GM18519 (cell line): Measurements from ENCODE around the gene OPCML.
"Not testable (repeated sequence)": the region's sequence is repeated elsewhere in the genome, so short reads cannot be mapped to it uniquely, and the experiment has no call there.

ENCODE experiments used
- ATAC-seq: cut with Tn5 transposase; IDR thresholded peaks from one replicate; pipeline ENCODE4 v1.9.1; 2021; ENCODE audit warnings: mild to moderate bottlenecking, moderate library complexity; ENCODE audit not compliant: unreplicated experiment, low FRiP score

Gene OPCML

GRCh38 chr11:132439711-132440255 is 1092.5 kb downstream of the OPCML start:
- no peak for ATAC-seq

- ATAC-seq = no peak
Measured at GRCh38 chr11:132438418-132438817, 1093.9 kb downstream of the OPCML start.

GRCh38 chr11:132430429-132431062 is 1101.8 kb downstream of the OPCML start:
- ATAC-seq = no peak

- no peak for ATAC-seq
Measured at GRCh38 chr11:132429685-132430084, 1102.6 kb downstream of the OPCML start.

GRCh38 chr11:132427611-132428010 is 1104.7 kb downstream of the OPCML start:
- ATAC-seq = no peak

GRCh38 chr11:132424433-132424832 is 1107.9 kb downstream of the OPCML start:
- ATAC-seq = no peak

- ATAC-seq = no peak
Measured at GRCh38 chr11:132423266-132423665, 1109.0 kb downstream of the OPCML start.

- ATAC-seq = no peak
Measured at GRCh38 chr11:132422722-132423121, 1109.6 kb downstream of the OPCML start.

- no peak for ATAC-seq
Measured at GRCh38 chr11:132421555-132421954, 1110.7 kb downstream of the OPCML start.

GRCh38 chr11:132414451-132414850 is 1117.8 kb downstream of the OPCML start:
- ATAC-seq = no peak

- ATAC-seq = no peak
Measured at GRCh38 chr11:132410383-132410782, 1121.9 kb downstream of the OPCML start.

GRCh38 chr11:132409573-132410355 is 1122.5 kb downstream of the OPCML start:
- ATAC-seq = no peak

GRCh38 chr11:132408877-132409276 is 1123.4 kb downstream of the OPCML start:
- ATAC-seq = peak; percentile 80

GRCh38 chr11:132405728-132406127 is 1126.6 kb downstream of the OPCML start:
- no peak for ATAC-seq

GRCh38 chr11:132402071-132402684 is 1130.1 kb downstream of the OPCML start:
- ATAC-seq = peak; percentile 95

GRCh38 chr11:132396318-132396717 is 1136.0 kb downstream of the OPCML start:
- no peak for ATAC-seq

GRCh38 chr11:132395434-132395833 is 1136.9 kb downstream of the OPCML start:
- no peak for ATAC-seq

- no peak for ATAC-seq
Measured at GRCh38 chr11:132379540-132379939, 1152.8 kb downstream of the OPCML start.

- ATAC-seq = no peak
Measured at GRCh38 chr11:132373405-132374143, 1158.7 kb downstream of the OPCML start.

- ATAC-seq = not testable (repeated sequence)
Measured at GRCh38 chr11:132370114-132370513, 1162.2 kb downstream of the OPCML start.

GRCh38 chr11:132367293-132367692 is 1165.0 kb downstream of the OPCML start:
- no peak for ATAC-seq
